NCI-H1694 treated with DMSO at 0.1 percent for 48 hours (cell line): Measurements from ENCODE around the gene FAM110A.
"Not testable (repeated sequence)": the region's sequence is repeated elsewhere in the genome, so short reads cannot be mapped to it uniquely, and the experiment has no call there.

Source experiments
- DNase-seq: peaks from one replicate; lab custom pipeline; 2025; lab: John Stamatoyannopoulos, UW

FAM110A gene

DNA sequence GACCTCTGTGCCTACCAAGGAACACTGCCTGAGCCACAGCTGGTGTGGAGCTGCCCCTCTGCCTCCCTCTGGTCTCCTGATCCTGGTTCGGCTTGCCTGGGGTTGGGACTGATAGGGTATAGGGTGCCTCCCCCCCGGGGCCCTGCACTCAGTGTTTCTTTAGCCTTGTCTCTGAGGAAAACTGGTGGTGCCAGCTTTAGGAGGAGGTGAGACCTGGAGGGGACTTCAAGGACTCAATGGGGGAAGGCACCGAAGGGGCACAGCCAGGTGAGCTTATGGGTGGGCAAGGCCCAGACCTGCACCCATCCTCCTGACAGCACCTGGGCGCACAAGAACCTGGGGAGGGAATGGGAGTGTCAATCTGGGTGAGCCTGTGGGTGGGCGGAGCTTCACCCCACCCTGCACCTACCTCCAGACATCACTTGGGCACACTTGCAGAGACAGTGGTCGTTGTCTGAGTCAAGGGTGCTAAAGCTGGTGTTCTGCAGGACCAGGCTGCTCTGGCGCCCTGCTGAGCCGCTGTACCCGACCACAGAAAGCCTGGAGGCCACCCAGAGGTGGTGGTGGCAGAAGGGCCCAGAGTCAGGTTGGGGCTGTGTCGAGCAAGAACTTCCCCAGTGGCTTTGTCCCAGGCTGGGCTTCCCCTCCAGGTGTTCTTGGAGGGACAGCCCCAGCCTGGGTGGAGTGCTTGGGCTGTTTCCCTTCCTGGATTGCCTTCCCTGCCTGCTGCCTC, 40.5 kb downstream of the FAM110A start:
- no peak for DNase-seq

- no peak for DNase-seq
These were observed 41.6 kb downstream of the FAM110A start for GRCh38 chr20:875115-875514.

GRCh38 chr20:877814-878213, 44.3 kb downstream of the FAM110A start:
- DNase-seq: no peak

- DNase-seq: no peak
These were observed 45.2 kb downstream of the FAM110A start for GRCh38 chr20:878511-879307.

- no peak for DNase-seq
These were observed 46.1 kb downstream of the FAM110A start for GRCh38 chr20:879626-880025.

DNA sequence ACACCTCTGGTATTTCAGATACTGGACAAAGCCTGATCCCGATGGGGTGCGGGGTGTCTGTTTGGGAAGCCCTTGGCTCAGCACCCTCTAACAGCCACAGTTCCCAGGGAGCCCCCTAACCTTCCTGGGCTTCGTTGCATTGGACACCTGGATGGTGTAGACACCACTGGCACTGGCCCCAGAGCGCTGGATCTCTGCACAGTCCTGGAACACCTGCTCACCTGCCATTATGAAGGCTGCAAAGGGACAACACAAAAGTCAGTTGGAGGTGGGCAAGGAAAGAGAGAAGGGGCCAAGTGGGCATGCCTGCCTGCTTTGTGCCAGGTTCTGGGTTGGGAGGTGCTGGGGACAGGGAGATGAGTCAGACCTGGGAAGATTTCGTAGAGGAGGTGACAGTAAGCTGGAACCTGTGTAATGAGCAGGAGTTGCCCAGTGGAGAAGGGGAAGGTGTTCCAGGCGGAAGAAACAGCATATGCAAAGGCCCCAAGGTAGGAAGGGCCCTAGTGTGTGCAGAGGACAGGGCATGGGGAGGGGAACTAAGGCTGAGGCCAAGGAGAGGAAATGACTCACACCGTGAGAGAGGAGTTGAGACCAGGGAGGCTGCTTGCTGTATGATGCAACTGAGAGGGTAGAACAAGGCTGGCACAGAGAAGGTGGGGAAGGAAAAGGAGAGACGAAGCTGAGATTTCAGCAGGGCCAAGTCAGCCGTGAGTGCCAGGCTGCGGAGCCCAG, 47.7 kb downstream of the FAM110A start:
- no peak for DNase-seq

DNA sequence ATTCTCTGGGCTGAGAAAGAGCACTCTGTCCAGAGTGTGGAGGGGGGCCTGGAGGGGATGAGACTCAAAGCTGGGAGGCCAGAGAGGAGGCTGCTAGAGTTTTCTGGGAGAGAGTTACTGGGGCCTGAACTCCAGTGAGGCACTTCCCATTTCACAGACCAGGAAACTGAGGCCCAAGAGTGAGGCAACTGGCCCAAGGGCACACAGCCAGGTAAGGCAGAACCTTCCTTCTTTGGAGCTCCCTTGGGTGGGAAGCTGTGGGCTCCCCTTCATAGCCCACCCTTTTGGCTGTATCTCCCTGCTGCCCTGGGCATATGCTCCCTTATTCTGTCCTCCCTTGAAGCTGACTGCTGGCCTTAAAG, 48.2 kb downstream of the FAM110A start:
- no peak for DNase-seq

DNA sequence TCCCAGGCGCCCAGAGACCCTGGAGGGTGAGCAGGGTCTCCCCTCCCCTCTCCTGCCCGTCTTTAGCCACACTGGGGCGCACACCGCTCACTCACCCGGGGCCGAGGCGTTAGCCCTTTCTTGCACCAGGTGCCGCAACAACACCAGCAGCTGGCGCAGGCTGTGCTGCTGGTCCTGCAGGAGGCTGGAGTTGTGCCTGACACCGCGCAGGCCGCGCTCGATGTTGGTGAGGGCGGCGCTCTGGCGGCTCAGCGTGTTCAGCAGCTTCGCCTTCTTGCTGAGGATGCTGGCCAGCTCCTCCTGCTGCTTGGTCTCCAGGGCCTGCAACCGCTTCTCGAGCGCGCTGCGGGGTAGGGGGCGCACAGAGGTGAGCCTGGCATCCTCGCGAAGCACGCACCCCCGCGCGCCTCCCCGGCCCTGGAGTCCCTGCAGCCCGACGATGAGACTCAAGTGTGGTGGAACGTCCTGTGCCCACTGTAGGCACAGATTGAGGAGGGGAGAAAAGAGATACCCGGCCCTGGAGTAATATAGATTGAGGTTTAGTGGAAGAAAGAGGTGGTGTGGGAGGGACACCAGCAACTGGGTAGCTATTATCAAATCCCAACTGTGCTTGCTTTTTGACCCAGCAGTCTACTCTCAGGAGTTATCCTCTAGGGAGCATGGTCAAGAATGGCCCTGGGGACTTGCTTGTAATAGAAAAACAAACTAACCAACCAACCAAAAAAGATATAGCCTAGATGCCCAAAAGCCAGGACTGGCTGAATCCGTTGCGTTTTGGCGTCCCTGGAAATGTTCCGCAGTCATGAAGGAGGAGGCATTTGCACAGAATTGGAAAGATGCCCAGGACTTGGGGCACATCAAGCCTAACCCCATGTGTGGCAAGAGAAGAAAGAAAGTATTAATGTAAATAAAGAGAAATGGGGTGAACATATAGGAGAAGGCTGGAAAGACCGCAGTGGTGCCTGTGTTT, 51.8 kb downstream of the FAM110A start:
- no peak for DNase-seq

GRCh38 chr20:887137-887536, 53.6 kb downstream of the FAM110A start:
- no peak for DNase-seq

DNA sequence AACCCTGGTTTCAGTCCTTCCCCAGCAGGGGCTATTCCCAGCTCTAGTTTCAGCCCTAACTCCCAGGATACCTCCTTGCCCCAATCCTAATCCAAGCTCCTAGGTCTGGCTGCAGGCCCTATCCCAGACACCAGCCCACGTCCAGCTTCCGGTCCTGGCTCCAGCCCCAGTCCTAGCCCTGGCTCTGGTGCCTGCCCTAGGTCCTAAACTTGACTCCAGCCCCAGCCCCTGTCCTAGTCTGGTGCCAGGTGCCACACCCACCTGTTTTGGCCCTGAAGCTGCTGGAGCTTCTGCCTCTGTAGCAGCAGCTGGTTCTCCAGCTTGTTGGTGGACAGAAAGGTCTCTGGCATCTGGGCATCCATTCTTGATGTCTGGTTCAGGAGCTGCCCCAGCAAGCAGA, 54.5 kb downstream of the FAM110A start:
- no peak for DNase-seq

GRCh38 chr20:889106-889505, 55.6 kb downstream of the FAM110A start:
- DNase-seq: no peak

DNA sequence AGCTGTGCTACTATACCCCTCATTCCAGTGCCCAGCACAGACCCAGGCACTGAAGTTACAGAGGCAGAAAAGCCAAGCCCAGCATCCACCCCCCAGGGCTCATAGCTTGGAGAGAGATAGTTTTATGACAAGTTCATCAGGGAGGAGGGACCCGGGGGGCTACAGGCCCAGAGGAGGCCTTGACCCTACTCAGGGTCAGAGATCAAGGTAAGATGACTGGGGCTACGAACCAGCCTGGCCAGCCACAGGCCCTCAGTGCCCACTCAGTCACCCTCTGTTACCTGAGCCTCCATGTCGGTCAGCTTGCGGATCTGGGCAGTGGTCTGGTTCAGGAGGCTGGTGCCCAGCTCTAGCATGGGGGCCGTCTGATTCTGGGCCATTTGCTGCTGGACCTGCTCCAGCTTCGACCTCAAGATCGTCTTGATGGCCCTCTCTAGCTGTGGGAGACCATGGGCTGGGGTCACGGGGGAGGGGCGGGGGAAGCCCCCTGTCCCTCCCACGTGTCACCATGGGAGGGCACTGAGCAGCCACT, 56.5 kb downstream of the FAM110A start:
- no peak for DNase-seq

- no peak for DNase-seq
These were observed 57.1 kb downstream of the FAM110A start for GRCh38 chr20:890666-891057.

GRCh38 chr20:891058-891705, 57.7 kb downstream of the FAM110A start:
- DNase-seq: no peak

DNA sequence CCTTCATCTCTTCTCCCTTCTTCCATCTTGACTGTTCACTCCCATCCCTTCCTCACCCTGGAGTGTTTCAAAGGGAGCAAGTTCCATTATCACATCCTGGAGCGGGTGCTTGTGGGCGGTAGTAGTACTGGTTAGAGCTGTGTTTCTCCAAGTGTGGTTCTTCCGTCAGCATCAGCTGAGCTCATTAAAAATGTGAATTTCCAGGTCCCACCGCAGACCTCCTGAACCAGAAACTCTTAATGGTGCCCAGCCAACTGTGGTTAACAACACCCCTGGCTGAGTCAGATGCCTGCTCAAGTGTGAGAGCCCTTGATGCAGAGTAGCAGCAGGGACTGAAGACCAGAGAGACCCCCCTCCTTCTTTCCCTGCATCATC, 58.2 kb downstream of the FAM110A start:
- no peak for DNase-seq

DNA sequence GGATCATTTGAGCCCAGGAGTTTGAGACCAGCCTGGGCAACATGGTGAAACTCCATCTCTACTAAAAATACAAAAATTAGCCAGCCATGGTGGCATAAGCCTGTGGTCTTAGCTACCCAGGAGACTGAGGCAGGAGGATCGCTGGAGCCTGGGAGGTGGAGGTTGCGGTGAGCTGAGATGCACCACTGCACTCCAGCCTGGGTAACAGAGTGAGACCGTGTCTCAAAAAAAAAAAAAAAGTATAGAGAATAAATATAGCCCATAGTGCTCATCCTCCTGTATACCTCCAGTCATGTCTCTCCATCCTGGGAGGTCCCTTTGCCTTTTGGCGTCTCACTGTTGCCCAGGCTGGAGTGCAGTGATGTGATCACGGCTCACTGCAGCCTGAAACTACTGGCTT, 58.9 kb downstream of the FAM110A start:
- DNase-seq: not testable (repeated sequence)
